HG02884 (cell line): Measurements from ENCODE around the gene GNB2.
"Not testable (repeated sequence)": the region's sequence is repeated elsewhere in the genome, so short reads cannot be mapped to it uniquely, and the experiment has no call there.

Experiments
- ATAC-seq: cut with Tn5 transposase; IDR thresholded peaks from one replicate; pipeline ENCODE4 v1.9.1; 2021; ENCODE audit warnings: mild to moderate bottlenecking, moderate library complexity; ENCODE audit not compliant: unreplicated experiment

Gene GNB2

DNA sequence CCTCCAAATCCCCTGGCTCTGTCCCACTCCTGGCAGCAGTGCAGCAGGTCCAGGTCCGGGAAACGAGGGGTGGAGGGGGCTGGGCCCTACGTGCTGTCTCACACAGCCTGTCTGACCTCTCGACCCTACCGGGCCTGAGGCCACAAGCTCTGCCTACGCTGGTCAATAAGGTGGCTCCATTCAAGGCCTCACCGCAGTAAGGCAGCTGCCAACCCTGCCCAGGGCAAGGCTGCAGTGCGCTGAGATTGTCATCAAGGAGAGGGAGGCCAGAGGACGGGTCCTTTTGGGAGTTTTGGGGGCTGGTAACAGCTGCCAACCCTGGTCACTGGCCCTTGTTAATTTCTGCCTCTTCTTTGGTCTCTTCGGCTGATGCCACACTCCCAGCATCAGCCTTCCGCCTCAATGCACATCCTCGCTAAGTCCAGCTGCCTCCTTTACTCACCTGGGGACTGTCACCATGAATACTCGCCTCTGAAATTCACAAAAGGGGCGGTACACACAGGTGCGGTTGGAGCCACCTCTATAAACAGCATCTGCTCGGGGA is 50.3 kb downstream of the GNB2 start:
- no peak for ATAC-seq

DNA sequence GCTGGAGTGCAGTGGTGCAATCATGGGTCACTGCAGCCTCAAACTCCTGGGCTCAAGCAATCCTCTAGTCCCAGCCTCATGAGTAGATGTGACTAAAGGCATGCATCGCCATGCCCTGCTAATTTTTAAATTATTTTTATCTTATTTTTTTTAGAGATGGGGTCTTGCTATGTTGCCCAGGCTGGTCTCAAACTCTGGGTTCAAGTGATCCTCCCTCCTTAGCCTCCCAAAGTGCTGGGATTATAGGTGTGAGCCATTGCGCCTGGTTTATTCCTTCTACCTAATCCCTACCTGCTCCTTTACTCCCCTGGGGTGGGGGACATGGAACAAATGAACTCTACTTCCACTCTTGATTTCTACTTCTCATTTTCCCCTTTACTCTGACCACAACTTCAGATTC is 50.8 kb downstream of the GNB2 start:
- ATAC-seq = not testable (repeated sequence)

DNA sequence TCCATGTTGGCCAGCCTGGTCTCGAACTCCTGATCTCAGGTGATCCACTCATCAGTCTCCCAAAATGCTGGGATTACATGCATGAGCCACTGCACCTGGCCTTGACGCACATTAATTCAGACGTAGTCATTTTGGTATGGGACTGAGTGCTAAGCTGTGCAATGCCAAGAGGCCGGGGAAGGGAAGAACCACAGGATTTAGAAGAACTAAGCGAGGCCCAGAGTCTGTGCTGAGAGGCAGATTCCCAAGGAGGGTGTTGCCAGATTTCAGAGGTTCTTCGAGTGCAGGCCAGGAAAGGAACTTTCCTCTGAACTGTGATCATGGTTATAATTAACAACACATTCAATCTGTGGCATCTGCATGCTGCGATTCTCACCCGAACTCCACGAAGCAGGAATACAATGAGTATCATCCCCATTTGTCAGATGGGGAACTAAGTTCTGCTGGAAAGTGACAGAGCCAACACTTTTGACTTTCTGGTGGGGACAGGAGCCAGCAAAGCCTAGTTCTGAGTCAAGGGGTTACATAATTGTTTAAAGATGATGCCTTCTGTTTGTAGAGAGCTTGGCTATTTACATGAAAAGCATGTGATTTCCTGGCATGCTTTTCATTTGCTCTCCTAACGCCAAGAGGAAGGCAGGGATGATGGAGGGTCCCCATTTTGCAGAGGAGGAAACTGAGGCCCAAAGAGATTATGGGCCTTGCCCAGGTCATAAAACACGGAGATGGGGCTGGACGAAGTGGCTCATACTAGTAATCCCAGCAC is 53.6 kb downstream of the GNB2 start:
- no peak for ATAC-seq

DNA sequence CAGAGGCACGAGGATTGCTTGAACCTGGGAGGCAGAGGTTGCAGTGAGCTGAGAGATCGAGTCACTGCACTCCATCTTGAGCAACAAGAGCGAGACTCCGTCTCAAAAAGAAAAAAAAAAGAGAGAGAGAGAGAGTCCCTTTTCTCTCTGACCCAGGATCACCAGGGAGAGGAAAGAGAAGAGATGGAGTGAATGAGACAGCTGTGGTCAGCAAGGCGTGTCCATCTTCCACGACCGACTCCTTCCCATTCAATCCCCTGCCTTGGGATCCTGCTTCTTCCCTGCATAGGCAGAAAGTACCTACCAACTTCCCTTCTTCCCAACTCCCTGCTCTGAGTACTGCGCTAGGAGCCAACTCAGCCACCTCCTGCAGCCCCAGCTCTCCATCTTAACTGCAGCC is 54.7 kb downstream of the GNB2 start:
- ATAC-seq = no peak
